ENCODE measurements around the gene GZMM. TPM values are rescaled to one million over a fixed set of nuclear protein-coding genes. Genes with fewer than 3 reads are reported as not detected.
A peak's percentile ranks its signal among the peaks of the same experiment; 100 is the strongest.
"Not testable (repeated sequence)": the region's sequence is repeated elsewhere in the genome, so short reads cannot be mapped to it uniquely, and the experiment has no call there.

The GZMM gene
- polyA plus RNA-seq, 1 donor: 2.0 TPM

- H3K27ac ChIP-seq (ENCODE audit: low read length); H3K4me3 ChIP-seq (ENCODE audit: low read length); DNase-seq; H3K4me1 ChIP-seq (ENCODE audit: control insufficient read depth, insufficient read depth, low read length); H3K9me3 ChIP-seq (ENCODE audit: control insufficient read depth, low read depth, low read length): not testable (repeated sequence)
- WGBS (ENCODE audit: insufficient coverage, low lambda C conversion rate): no CpG with 5 or more reads among the region's 34 CpGs
- Histone ChIP-seq H3K27me3 (ENCODE audit: control insufficient read depth, insufficient read depth, low read length) (peaks cover 33% of the 10 kb centered on the region), H3K36me3 (ENCODE audit: control insufficient read depth, insufficient read depth, low read length) (peaks cover 29% of the 10 kb centered on the region)
These were observed 41.3 kb downstream of the GZMM start for GRCh38 chr19:585146-585545.

GRCh38 chr19:585551-586110 is 41.8 kb downstream of the GZMM start:
- H3K36me3 ChIP-seq (ENCODE audit: control insufficient read depth, insufficient read depth, low read length): peaks cover 25% of the 10 kb centered on the region
- no CpG with 5 or more reads among the region's 10 CpGs for WGBS (ENCODE audit: insufficient coverage, low lambda C conversion rate)
- no peak overlapping the region for H3K27ac ChIP-seq (ENCODE audit: low read length)
- peaks cover 4% of the 10 kb centered on the region for H3K4me1 ChIP-seq (ENCODE audit: control insufficient read depth, insufficient read depth, low read length)
- H3K4me3 ChIP-seq (ENCODE audit: low read length): no peak overlapping the region
- H3K27me3 ChIP-seq (ENCODE audit: control insufficient read depth, insufficient read depth, low read length): peaks cover 34% of the 10 kb centered on the region
- peaks cover 6% of the 10 kb centered on the region for H3K9me3 ChIP-seq (ENCODE audit: control insufficient read depth, low read depth, low read length)
- no peak for DNase-seq

GRCh38 chr19:588093-588740 is 44.4 kb downstream of the GZMM start:
- Histone ChIP-seq H3K9me3 (ENCODE audit: control insufficient read depth, low read depth, low read length) (peaks cover 18% of the 10 kb centered on the region), H3K36me3 (ENCODE audit: control insufficient read depth, insufficient read depth, low read length) (peaks cover 4% of the 10 kb centered on the region), H3K27me3 (ENCODE audit: control insufficient read depth, insufficient read depth, low read length) (peaks cover 59% of the 10 kb centered on the region), H3K4me1 (ENCODE audit: control insufficient read depth, insufficient read depth, low read length) (peaks cover 4% of the 10 kb centered on the region), H3K4me3 (ENCODE audit: low read length) (no peak overlapping the region), H3K27ac (ENCODE audit: low read length) (no peak overlapping the region)
- DNase-seq: peak; percentile 48 to 53
- no CpG with 5 or more reads among the region's 41 CpGs for WGBS (ENCODE audit: insufficient coverage, low lambda C conversion rate)

- Histone ChIP-seq H3K9me3 (ENCODE audit: control insufficient read depth, low read depth, low read length) (peaks cover 18% of the 10 kb centered on the region), H3K27ac (ENCODE audit: low read length) (no peak overlapping the region), H3K4me3 (ENCODE audit: low read length) (no peak overlapping the region), H3K4me1 (ENCODE audit: control insufficient read depth, insufficient read depth, low read length) (peaks cover 4% of the 10 kb centered on the region), H3K36me3 (ENCODE audit: control insufficient read depth, insufficient read depth, low read length) (no peaks in the 10 kb centered on the region), H3K27me3 (ENCODE audit: control insufficient read depth, insufficient read depth, low read length) (peaks cover 65% of the 10 kb centered on the region)
- no CpG with 5 or more reads among the region's 54 CpGs for WGBS (ENCODE audit: insufficient coverage, low lambda C conversion rate)
- DNase-seq: no peak
These were observed 45.2 kb downstream of the GZMM start for GRCh38 chr19:588741-589692.

- Histone ChIP-seq H3K9me3 (ENCODE audit: control insufficient read depth, low read depth, low read length) (peaks cover 16% of the 10 kb centered on the region), H3K36me3 (ENCODE audit: control insufficient read depth, insufficient read depth, low read length) (no peaks in the 10 kb centered on the region), H3K27ac (ENCODE audit: low read length) (no peak within 1 kb of the TSS), H3K4me3 (ENCODE audit: low read length) (no peak within 1 kb of the TSS), H3K4me1 (ENCODE audit: control insufficient read depth, insufficient read depth, low read length) (peaks cover 4% of the 10 kb centered on the region), H3K27me3 (ENCODE audit: control insufficient read depth, insufficient read depth, low read length) (peaks cover 69% of the 10 kb centered on the region)
- no peak for DNase-seq
- no CpG with 5 or more reads among the region's 132 CpGs for WGBS (ENCODE audit: insufficient coverage, low lambda C conversion rate)
These were observed 46.0 kb downstream of the GZMM start, which contains the start of gene HCN2 for GRCh38 chr19:589693-590395. Gene HCN2, plus strand, starts transcription at chr19:589881. Its CDS starts 65 bp downstream, at chr19:589946.

- Histone ChIP-seq H3K4me3 (ENCODE audit: low read length) (no peak overlapping the region), H3K36me3 (ENCODE audit: control insufficient read depth, insufficient read depth, low read length) (no peaks in the 10 kb centered on the region), H3K9me3 (ENCODE audit: control insufficient read depth, low read depth, low read length) (peaks cover 16% of the 10 kb centered on the region), H3K27ac (ENCODE audit: low read length) (no peak overlapping the region), H3K4me1 (ENCODE audit: control insufficient read depth, insufficient read depth, low read length) (peaks cover 4% of the 10 kb centered on the region), H3K27me3 (ENCODE audit: control insufficient read depth, insufficient read depth, low read length) (peaks cover 73% of the 10 kb centered on the region)
- peak in 1 of 2 donors; percentile 27 for DNase-seq
- WGBS (ENCODE audit: insufficient coverage, low lambda C conversion rate): no CpG with 5 or more reads among the region's 50 CpGs
These were observed 46.5 kb downstream of the GZMM start for GRCh38 chr19:590396-590745.

- no peaks in the 10 kb centered on the region for H3K36me3 ChIP-seq (ENCODE audit: control insufficient read depth, insufficient read depth, low read length)
- no CpG with 5 or more reads among the region's 41 CpGs for WGBS (ENCODE audit: insufficient coverage, low lambda C conversion rate)
- peaks cover 76% of the 10 kb centered on the region for H3K27me3 ChIP-seq (ENCODE audit: control insufficient read depth, insufficient read depth, low read length)
- DNase-seq: no peak
- H3K9me3 ChIP-seq (ENCODE audit: control insufficient read depth, low read depth, low read length): peaks cover 16% of the 10 kb centered on the region
- no peak overlapping the region for H3K4me3 ChIP-seq (ENCODE audit: low read length)
- H3K4me1 ChIP-seq (ENCODE audit: control insufficient read depth, insufficient read depth, low read length): peaks cover 4% of the 10 kb centered on the region
- no peak overlapping the region for H3K27ac ChIP-seq (ENCODE audit: low read length)
These were observed 46.9 kb downstream of the GZMM start for GRCh38 chr19:590750-591098.

GRCh38 chr19:591099-591958 is 47.5 kb downstream of the GZMM start:
- Histone ChIP-seq H3K4me3 (ENCODE audit: low read length) (no peak overlapping the region), H3K36me3 (ENCODE audit: control insufficient read depth, insufficient read depth, low read length) (no peaks in the 10 kb centered on the region), H3K27ac (ENCODE audit: low read length) (no peak overlapping the region), H3K9me3 (ENCODE audit: control insufficient read depth, low read depth, low read length) (peaks cover 16% of the 10 kb centered on the region), H3K27me3 (ENCODE audit: control insufficient read depth, insufficient read depth, low read length) (peaks cover 75% of the 10 kb centered on the region), H3K4me1 (ENCODE audit: control insufficient read depth, insufficient read depth, low read length) (peaks cover 4% of the 10 kb centered on the region)
- no CpG with 5 or more reads among the region's 75 CpGs for WGBS (ENCODE audit: insufficient coverage, low lambda C conversion rate)
- peak in 1 of 2 donors; percentile 30 for DNase-seq

GRCh38 chr19:592101-592500 is 48.2 kb downstream of the GZMM start:
- WGBS (ENCODE audit: insufficient coverage, low lambda C conversion rate): no CpG with 5 or more reads among the region's 19 CpGs
- H3K27ac ChIP-seq (ENCODE audit: low read length): no peak overlapping the region
- H3K9me3 ChIP-seq (ENCODE audit: control insufficient read depth, low read depth, low read length): peaks cover 16% of the 10 kb centered on the region
- no peak overlapping the region for H3K4me3 ChIP-seq (ENCODE audit: low read length)
- H3K27me3 ChIP-seq (ENCODE audit: control insufficient read depth, insufficient read depth, low read length): peaks cover 70% of the 10 kb centered on the region
- no peak for DNase-seq
- no peaks in the 10 kb centered on the region for H3K36me3 ChIP-seq (ENCODE audit: control insufficient read depth, insufficient read depth, low read length)
- H3K4me1 ChIP-seq (ENCODE audit: control insufficient read depth, insufficient read depth, low read length): peaks cover 4% of the 10 kb centered on the region
